Medulla oblongata (tissue), 1 donor: ENCODE measurements around the gene ZBTB17.
"Not testable (repeated sequence)": the region's sequence is repeated elsewhere in the genome, so short reads cannot be mapped to it uniquely, and the experiment has no call there.

ENCODE experiments used
- DNase-seq: peaks from one replicate; pipeline ENCODE4 v3.0.0-alpha.2; 2015; ENCODE audit errors: extremely low spot score

ZBTB17 gene

GRCh38 chr1:15935056-15935950, 40.6 kb downstream of the ZBTB17 start:
- no peak for DNase-seq

- DNase-seq = no peak
Observed at GRCh38 chr1:15934211-15935055, 41.5 kb downstream of the ZBTB17 start.

DNA sequence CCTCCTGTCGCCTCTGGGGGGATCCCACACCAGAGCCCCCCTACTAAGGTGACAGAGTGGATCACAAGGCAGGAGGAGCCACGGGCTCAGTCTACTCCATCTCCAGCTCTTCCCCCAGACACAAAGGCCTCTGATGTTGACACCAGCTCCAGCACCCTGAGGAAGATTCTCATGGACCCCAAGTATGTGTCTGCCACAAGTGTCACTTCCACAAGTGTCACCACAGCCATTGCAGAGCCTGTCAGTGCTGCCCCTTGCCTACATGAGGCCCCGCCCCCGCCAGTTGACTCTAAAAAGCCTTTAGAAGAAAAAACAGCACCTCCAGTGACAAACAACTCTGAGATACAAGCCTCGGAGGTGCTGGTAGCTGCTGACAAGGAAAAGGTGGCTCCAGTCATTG, 42.2 kb downstream of the ZBTB17 start:
- DNase-seq = no peak

DNA sequence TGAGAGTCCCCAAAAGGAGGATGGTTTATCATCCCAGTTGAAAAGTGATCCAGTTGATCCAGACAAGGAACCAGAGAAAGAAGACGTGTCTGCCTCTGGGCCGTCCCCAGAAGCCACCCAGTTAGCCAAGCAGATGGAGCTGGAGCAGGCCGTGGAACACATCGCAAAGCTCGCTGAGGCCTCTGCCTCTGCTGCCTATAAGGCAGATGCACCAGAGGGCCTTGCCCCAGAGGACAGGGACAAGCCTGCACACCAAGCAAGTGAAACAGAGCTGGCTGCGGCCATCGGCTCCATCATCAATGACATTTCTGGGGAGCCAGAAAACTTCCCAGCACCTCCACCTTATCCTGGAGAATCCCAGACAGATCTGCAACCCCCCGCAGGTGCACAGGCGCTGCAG, 43.3 kb downstream of the ZBTB17 start:
- DNase-seq = no peak

GRCh38 chr1:15931884-15932283, 44.0 kb downstream of the ZBTB17 start:
- DNase-seq = no peak

- no peak for DNase-seq
Observed at GRCh38 chr1:15931401-15931800, 44.5 kb downstream of the ZBTB17 start.

- peak; percentile 26 for DNase-seq
Observed at GRCh38 chr1:15928971-15929965, 46.6 kb downstream of the ZBTB17 start.

- DNase-seq = peak; percentile 21
Observed at GRCh38 chr1:15926448-15926847, 49.5 kb downstream of the ZBTB17 start.

DNA sequence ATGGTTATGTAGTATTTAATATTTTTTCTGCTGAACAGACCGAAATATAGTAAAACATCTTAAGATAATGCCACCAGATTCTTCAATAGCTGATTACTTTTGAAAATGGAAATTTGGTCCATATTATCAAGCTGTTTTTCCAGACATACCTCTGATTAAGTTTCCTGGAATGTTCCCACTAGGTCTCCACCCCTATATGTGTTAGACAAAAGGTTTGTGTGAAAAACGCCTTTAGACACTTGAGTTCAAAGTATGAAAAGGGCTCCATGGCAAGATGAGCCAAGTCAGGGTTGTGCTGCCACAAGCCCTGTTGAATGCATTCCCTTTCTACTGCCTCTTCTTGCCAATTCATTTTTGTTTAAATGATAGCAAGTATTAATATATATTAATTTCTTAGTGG, 52.7 kb downstream of the ZBTB17 start:
- DNase-seq = no peak

GRCh38 chr1:15918962-15919715, 56.8 kb downstream of the ZBTB17 start:
- DNase-seq = no peak

DNA sequence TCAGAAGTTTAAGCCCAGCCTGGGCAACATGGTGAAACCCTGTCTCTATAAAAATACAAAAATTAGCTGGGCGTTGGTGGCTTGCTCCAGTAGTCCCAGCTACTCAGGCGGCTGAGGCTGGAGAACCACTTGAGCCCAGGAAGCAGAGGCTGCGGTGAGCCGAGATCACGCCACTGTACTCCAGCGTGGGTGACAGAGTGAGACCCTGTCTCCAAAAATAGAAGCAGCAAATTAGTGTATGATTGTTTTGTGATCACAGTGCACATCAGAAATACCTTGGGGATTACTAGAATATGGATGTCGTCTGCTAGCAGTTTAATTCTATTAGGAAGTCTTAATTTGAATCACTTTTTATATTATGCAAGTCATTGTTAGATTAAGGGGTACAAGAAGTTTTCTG, 59.0 kb downstream of the ZBTB17 start:
- no peak for DNase-seq

GRCh38 chr1:15916417-15916816, 59.5 kb downstream of the ZBTB17 start:
- DNase-seq = no peak

DNA sequence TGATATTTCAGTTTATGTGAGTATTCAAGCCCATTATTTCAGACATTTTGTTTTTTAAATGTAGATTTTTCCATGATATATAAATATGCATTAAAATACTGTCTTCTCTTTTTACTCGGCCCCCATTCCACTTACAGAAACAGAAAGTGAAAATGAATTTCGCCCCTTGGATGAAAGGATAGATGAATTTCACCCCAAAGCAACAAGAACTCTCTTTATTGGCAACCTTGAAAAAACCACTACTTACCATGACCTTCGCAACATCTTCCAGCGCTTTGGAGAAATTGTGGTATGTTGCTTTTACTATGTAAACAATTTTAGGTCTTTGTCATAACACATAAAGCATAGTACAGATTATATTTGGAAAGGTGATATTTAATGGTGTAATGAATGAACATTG, 59.9 kb downstream of the ZBTB17 start:
- DNase-seq = no peak

- not testable (repeated sequence) for DNase-seq
Observed at GRCh38 chr1:15913607-15914006, 62.3 kb downstream of the ZBTB17 start.

GRCh38 chr1:15911927-15912326, 64.0 kb downstream of the ZBTB17 start:
- DNase-seq = no peak

DNA sequence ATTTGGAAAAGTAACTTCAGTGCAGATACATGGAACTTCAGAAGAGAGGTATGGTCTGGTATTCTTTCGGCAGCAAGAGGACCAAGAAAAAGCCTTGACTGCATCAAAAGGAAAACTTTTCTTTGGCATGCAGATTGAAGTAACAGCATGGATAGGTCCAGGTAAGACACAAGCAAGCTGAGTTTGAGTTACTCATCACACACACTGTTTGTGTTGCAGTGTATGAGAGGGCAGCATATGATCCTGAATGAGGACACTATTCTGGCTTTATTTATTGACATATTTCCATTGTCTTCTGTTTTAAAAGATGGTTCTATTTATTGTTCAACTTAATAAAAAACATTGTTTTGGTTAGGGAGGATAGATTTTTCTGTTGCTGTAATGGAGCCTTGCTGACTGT, 64.8 kb downstream of the ZBTB17 start:
- no peak for DNase-seq

GRCh38 chr1:15908597-15908996, 67.3 kb downstream of the ZBTB17 start:
- DNase-seq = no peak

DNA sequence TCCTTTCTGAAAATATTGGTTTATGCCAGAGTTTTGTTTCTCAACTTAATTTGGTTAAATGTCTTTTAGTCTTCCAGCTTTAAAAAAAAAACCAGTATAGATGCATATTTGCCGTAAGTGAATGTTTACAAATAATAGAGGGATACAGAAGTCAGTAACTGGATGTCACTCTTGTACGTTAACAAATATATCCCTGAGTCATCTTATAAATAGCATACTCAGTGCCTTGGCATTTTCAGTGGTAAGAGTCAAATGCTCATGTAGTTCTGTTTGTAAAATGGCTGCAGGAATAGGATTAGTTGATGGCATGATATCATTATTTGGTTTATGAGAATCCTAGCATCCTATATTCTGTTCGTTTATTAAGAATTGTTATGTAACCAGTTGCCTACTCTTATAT, 73.0 kb downstream of the ZBTB17 start:
- no peak for DNase-seq

GRCh38 chr1:15900662-15901279, 75.1 kb downstream of the ZBTB17 start:
- DNase-seq = peak; percentile 22

GRCh38 chr1:15899266-15899665, 76.6 kb downstream of the ZBTB17 start:
- DNase-seq = no peak
